Natural killer cell (primary cell): ENCODE data around the gene ACCS. TPM values are rescaled to one million over a fixed set of nuclear protein-coding genes. Genes with fewer than 3 reads are reported as not detected.
A peak's percentile ranks its signal among the peaks of the same experiment; 100 is the strongest.

ENCODE experiments used
- ATAC-seq, 3 donors: fragments of 150-1000 bp in 2 of 3; fragments of 200-7000 bp in 1 of 3; cut with Tn5 transposase; 1 replicate in 1 of 3; 2 replicates in 2 of 3; pipeline ENCODE4 v1.10.0; 2021; ENCODE audit warnings: mild to moderate bottlenecking in 2 of 3, moderate library complexity in 2 of 3
- DNase-seq, 2 donors: peaks; one replicate each; pipeline versions ENCODE4 v3.0.0 to v3.0.0-alpha.2; 2013 to 2021; ENCODE audit warnings: mixed read lengths in 1 of 2
- H3K27ac ChIP-seq: one replicate; pipeline ENCODE4 v1.5.1; 2013; ENCODE audit warnings: mild to moderate bottlenecking, low read length
- H3K27me3 ChIP-seq: one replicate; pipeline ENCODE4 v1.6.1; 2013; ENCODE audit warnings: low read length; ENCODE audit not compliant: control insufficient read depth, insufficient read depth
- H3K36me3 ChIP-seq: one replicate; pipeline ENCODE4 v1.6.1; 2013; ENCODE audit warnings: low read length; ENCODE audit not compliant: control insufficient read depth, insufficient read depth
- H3K4me1 ChIP-seq: one replicate; pipeline ENCODE4 v1.6.1; 2013; ENCODE audit warnings: low read length; ENCODE audit not compliant: control insufficient read depth, insufficient read depth
- H3K4me3 ChIP-seq: one replicate; pipeline ENCODE4 v1.5.1; 2013; ENCODE audit warnings: low read length
- H3K9me3 ChIP-seq: one replicate; pipeline ENCODE4 v1.6.1; 2013; ENCODE audit warnings: low read length; ENCODE audit not compliant: control insufficient read depth, insufficient read depth
- H3K27ac Mint-ChIP-seq, 2 donors: one replicate each; pipeline ENCODE4 v1.8.0; 2022; ENCODE audit warnings: mild to moderate bottlenecking in 2 of 2, mixed read lengths in 2 of 2, moderate library complexity in 1 of 2
- H3K27me3 Mint-ChIP-seq, 2 donors: one replicate each; pipeline ENCODE4 v1.8.0; 2022; ENCODE audit warnings: low read depth in 2 of 2, mixed read lengths in 2 of 2
- H3K36me3 Mint-ChIP-seq: one replicate; pipeline ENCODE4 v1.8.0; 2022; ENCODE audit warnings: mixed read lengths
- H3K4me1 Mint-ChIP-seq, 2 donors: one replicate each; pipeline ENCODE4 v1.8.0; 2022; ENCODE audit warnings: mixed read lengths in 2 of 2
- H3K4me3 Mint-ChIP-seq: one replicate; pipeline ENCODE4 v1.8.0; 2022; ENCODE audit warnings: mild to moderate bottlenecking, moderate library complexity, mixed read lengths
- H3K9me3 Mint-ChIP-seq, 2 donors: one replicate each; pipeline ENCODE4 v1.8.0; 2022; ENCODE audit warnings: mixed read lengths in 2 of 2
- CTCF ChIP-seq: fragments of 200-600 bp; IDR thresholded peaks from one replicate; pipeline ENCODE4 v1.8.0; 2022; ENCODE audit warnings: antibody characterized with exemption
- WGBS: methylation state at CpG from one replicate; pipeline ENCODE4 v1.1.7; 2013; ENCODE audit warnings: missing lambda C conversion rate; ENCODE audit not compliant: insufficient coverage; 5-methylcytosine and 5-hydroxymethylcytosine counted together
- intact Hi-C: fragments of 100-400 bp; cut with micrococcal nuclease; formaldehyde crosslinking; loops from one replicate; pipeline ENCODE4 v1.14.2; 2022
- total RNA-seq, 4 donors: library from RNA; stranded (reverse); fragments of 120-200 nt in 1 of 4; gene quantifications; one replicate each; pipeline versions ENCODE4 v1.2.3 to v1.2.4, GENCODE V29; 2013 to 2022

The ACCS gene
- total RNA-seq, 3 donors from 2014 or later (not counting 1 experiment from before 2014, with no cell fraction given): 16.3 to 32.1 (median 31.9) TPM

- Mint-ChIP-seq H3K9me3 (no peaks in the 10 kb centered on the region), H3K36me3 (no peaks in the 10 kb centered on the region), H3K27me3 (no peaks in the 10 kb centered on the region), H3K4me1 (peaks cover 19 to 39% of the 10 kb centered on the region in 2 donors), H3K4me3 (peak overlapping the region; percentile 81), H3K27ac (no peak overlapping the region)
- Histone ChIP-seq H3K9me3 (no peaks in the 10 kb centered on the region), H3K36me3 (no peaks in the 10 kb centered on the region), H3K27ac (no peak overlapping the region), H3K4me1 (peaks cover 17% of the 10 kb centered on the region), H3K4me3 (no peak overlapping the region), H3K27me3 (no peaks in the 10 kb centered on the region)
- intact Hi-C loops: no loop called here
- peak; percentile 73 to 93 for DNase-seq
- 37% methylated on average over 9 of the region's 11 CpGs for WGBS
- peak; percentile 50 to 67 (median 59) for ATAC-seq
- TF ChIP-seq CTCF: peak; percentile 88
Observed at GRCh38 chr11:44094260-44094868, 28.3 kb downstream of the ACCS start.

- Mint-ChIP-seq H3K27ac (peak within 1 kb of the TSS; percentile 17 to 76), H3K9me3 (no peaks in the 10 kb centered on the region), H3K4me3 (peak within 1 kb of the TSS; percentile 87), H3K36me3 (no peaks in the 10 kb centered on the region), H3K27me3 (no peaks in the 10 kb centered on the region), H3K4me1 (peaks cover 27 to 52% of the 10 kb centered on the region in 2 donors)
- Histone ChIP-seq H3K27me3 (no peaks in the 10 kb centered on the region), H3K27ac (no peak within 1 kb of the TSS), H3K36me3 (no peaks in the 10 kb centered on the region), H3K4me1 (peaks cover 17% of the 10 kb centered on the region), H3K4me3 (peak within 1 kb of the TSS; percentile 68), H3K9me3 (no peaks in the 10 kb centered on the region)
- intact Hi-C loops: loop anchor here (2.0 kb wide), 1 partner anchor 29 kb away; the partner anchor contains the start of gene ACCS
- ATAC-seq: peak; percentile 93 to 95 (median 94)
- DNase-seq: peak; percentile 86 to 93
- WGBS: under 1% methylated on average over 83 of the region's 83 CpGs
- TF ChIP-seq CTCF: peak; percentile 93
Observed at GRCh38 chr11:44095506-44096359, 29.7 kb downstream of the ACCS start, which contains the start of gene EXT2. EXT2 (plus strand) TSS chr11:44095678; CDS start chr11:44107713, 12,035 bp downstream.

GRCh38 chr11:44096360-44097185, 30.5 kb downstream of the ACCS start:
- H3K27ac ChIP-seq: no peak overlapping the region
- H3K4me3 ChIP-seq: peak overlapping the region; percentile 68
- peaks cover 17% of the 10 kb centered on the region for H3K4me1 ChIP-seq
- Mint-ChIP-seq H3K9me3 (no peaks in the 10 kb centered on the region), H3K36me3 (no peaks in the 10 kb centered on the region), H3K4me3 (peak overlapping the region; percentile 87), H3K27ac (peak overlapping the region in 1 of 2 donors; percentile 76), H3K27me3 (no peaks in the 10 kb centered on the region), H3K4me1 (peaks cover 33 to 58% of the 10 kb centered on the region in 2 donors)
- TF ChIP-seq CTCF: no peak
- ATAC-seq: no peak
- intact Hi-C loops: loop anchor here (2.0 kb wide), 1 partner anchor 30 kb away; the partner anchor contains the start of gene ACCS
- DNase-seq: peak in 1 of 2 donors; percentile 6
- whole genome bisulfite sequencing: 20% methylated on average over 18 of the region's 18 CpGs
- no peaks in the 10 kb centered on the region for H3K27me3 ChIP-seq
- H3K36me3 ChIP-seq: no peaks in the 10 kb centered on the region
- no peaks in the 10 kb centered on the region for H3K9me3 ChIP-seq
